C4-2B (cell line): ENCODE measurements around the gene MTHFD2.

Experiments
- ZFX ChIP-seq: fragments of 450-650 bp; IDR thresholded peaks from 2 replicates; pipeline ENCODE4 v1.6.1; 2017
- TF ChIP-seq, protein P1 (sequence below): fragments of 450-650 bp; conservative IDR thresholded peaks from 2 replicates; pipeline ENCODE4 v1.5.1; 2017; ENCODE audit warnings: mild to moderate bottlenecking

DNA sequence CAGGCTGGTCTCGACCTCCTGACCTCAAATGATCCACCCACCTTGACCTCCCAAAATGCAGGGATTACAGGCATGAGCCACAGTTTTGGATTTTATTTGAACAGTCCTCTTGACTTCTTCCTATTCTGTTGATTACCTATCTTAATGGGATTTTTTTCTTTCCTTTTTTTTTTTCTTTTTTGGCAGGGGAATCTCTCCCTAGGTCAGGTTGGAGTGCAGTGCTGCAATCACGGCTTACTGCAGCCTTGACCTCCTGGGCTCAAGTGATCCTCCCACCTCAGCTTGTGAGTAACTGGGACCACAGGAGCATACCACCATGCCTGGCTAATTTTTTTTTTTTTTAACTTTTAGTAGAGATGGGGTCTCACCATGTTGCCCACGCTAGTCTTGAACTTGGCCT is 2.8 kb downstream of the MTHFD2 start:
- TF ChIP-seq, protein P1, sequence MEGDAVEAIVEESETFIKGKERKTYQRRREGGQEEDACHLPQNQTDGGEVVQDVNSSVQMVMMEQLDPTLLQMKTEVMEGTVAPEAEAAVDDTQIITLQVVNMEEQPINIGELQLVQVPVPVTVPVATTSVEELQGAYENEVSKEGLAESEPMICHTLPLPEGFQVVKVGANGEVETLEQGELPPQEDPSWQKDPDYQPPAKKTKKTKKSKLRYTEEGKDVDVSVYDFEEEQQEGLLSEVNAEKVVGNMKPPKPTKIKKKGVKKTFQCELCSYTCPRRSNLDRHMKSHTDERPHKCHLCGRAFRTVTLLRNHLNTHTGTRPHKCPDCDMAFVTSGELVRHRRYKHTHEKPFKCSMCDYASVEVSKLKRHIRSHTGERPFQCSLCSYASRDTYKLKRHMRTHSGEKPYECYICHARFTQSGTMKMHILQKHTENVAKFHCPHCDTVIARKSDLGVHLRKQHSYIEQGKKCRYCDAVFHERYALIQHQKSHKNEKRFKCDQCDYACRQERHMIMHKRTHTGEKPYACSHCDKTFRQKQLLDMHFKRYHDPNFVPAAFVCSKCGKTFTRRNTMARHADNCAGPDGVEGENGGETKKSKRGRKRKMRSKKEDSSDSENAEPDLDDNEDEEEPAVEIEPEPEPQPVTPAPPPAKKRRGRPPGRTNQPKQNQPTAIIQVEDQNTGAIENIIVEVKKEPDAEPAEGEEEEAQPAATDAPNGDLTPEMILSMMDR: no peak
- TF ChIP-seq ZFX: no peak
